Measurements from ENCODE around the gene AIFM1.

AIFM1 gene

DNA sequence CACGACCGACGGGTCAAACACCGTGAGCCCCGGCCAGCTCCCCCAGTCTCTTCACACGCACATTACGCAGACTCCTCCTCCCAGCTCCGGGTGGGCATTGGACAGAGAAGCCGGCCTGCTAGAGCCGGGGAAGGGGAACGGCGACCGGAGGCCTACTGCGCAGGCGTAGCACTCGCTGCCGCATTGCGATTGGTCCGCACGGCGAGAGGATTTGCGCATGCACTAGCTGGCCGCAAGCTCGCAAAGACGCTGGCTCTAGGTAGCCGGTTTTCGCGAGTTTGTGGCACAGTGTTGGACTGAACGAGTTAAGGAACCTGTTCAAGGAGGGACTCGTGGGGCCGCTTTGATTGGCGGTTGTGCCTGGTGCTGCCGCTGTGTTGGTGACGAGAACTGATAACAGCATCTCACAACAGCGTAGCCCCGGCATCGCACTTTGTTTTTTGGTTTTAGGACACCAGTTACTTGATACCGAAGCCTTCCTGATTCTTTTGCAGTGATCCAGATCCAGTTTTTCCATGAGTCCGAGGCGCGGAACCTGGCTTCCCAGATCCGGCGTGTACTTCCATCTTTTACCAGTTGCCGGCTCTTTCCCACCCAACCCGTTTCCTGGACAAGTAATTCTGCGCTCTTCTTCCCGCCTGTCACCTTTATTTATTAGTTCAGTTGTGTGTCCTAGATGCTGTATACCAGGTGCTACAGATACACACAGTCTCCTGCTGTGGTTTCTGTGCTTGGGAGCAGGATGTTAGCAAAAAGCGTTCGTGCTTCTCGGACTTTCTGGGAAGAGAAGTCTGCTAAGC lies at the start of gene AIFM1:
AIFM1 (minus strand) TSS at position 139 of the 800 bp plus-strand sequence. CDS start 185 bp downstream, outside the sequence.
- peak; percentile 89 for DNase-seq

DNA sequence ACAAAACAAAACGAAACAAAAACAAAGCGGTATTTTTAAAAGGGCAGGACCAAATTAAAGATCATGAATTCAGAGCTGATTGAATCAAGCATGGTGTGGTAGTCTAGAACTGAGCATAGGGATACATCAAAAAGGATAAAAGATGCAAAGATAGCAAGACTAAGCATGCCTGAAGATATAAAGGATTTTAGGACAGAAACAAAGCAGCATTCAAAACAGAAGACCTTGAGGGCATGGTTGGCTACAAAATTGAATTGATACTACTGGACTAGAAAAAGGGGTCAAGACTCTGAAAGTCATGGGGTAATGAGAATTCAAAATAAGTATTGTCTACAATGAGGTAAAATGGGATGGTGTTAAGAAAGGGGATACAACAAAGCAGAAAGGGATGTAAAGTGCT lies 47.7 kb upstream of the AIFM1 start:
- no peak for DNase-seq

DNA sequence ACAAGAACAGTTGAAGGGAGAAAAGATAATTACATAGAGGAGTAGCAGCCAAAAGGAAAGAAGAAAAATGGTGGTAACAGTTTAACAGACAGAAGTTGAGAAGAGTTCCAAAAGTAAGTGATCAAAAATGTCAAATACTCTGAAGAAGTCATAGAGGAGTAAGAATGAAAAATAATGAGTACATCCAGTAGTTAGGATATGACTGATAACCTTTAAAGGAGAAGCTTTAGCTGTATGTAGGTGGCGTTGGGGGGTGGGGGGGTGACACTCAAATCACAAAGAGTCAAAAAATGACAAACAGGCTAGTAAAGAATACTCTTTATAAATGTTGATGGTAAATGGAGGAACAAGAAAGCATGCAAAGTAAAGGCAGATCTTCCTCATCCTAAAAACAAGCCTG lies 46.7 kb upstream of the AIFM1 start:
- DNase-seq: no peak

DNA sequence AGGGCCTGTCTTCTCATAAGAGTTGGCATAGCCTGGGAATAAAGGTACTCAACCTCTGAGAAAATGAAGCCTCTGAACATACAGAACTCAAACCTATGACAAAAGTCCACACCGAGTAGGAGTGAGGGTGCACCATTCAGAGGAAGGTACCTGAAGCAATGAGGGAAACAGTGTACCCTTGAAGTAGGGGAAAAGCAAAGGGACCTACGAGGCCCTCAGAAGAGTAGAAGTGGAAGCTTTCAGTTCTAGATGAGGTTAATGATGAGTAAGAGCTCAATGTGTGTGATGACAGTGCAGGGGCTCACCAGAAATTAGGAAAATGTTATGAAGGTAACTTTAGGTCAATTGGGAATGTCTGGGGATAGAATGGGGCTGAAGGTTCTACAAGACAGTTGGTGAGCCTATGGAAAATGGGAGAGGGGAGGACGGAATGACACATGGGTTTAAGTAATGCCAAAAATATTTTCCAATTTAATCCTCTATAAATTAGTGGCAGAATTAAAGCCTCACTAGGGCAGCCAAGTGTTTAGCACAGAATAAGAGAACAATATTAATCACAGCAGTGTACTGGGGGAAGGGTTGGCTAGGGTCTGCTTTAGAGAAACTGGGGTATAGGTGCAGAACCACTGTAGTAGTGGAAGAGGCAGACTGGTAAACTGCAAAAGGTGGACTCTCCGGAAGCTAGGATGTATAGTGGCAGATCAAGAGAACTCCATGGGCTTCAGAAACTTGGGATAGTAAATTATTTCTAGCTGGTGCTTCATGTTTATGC lies 46.0 kb upstream of the AIFM1 start:
- DNase-seq: no peak

DNA sequence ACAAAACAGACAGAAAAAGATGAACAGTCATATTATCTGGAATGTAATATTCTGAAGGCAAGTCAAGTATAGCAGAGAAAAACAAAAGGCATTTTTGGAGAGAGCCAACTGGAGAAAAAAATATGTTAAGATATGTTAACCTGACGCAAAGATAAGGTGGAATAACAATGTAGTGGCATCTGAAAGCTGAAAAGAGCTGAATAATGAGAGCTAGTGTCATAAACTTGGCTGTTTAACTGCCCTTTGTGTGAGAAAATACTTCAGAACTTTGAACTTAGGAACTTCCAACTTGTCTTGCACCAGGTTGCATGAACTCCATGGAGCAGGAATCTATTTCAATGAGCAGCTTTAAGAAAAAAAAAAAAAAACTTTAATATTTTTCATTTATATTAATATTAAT lies 39.0 kb upstream of the AIFM1 start:
- no peak for DNase-seq

DNA sequence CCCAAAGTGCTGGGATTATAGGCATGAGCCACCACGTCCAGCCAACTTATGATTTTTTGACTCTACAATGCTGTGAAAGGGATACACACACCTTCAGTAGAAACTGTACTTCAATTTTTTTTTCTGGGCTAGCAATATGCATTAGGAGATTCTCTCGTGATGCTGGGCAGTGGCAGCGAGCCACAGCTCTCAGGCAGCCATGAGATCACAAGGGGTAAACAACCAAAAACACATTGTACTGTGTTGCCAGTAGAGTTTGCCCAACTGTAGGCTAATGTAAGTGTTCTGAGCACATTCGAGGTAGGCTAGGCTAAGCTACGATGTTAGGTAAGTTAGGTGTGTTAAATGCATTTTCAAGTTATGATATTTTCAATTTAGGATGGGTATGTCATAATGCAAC lies 31.8 kb upstream of the AIFM1 start:
- DNase-seq: no peak

DNA sequence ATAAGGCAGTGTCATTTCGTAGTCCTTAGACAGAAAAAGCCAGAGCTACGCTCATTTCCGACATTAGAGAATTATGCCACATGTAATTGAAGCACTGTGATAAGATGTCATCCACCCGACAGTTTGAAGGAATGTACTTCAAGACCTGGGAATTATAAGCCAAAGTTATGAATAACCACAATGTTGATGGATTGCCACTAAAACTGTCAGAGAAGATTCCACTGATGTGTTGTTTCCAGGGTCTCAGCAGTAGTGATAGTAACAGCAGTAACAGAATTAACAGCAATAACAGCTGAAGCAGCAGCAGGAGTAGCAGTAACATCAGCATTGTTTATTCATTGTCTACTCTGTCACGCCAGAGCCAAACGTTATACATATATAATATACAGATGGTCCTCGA lies 30.8 kb upstream of the AIFM1 start:
- no peak for DNase-seq

DNA sequence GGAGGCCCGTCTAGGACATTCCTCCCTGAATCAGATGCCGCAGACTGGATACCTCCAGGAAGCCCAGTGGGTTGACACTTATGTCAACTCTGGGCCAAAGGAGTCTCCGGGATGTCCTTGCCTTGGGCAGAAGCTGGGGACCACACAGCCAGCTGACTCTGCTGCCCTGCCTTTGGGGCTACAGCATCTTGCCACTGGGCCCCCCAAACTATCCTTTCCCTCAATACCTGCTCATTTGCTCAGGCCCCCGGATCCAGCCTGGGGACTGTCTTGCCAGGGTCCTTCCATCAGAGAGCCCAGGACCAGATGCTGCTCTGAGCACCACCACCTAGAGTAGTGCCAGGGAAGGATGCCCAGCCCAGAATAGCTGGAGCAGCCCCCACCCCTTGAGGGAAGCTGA lies 25.2 kb upstream of the AIFM1 start:
- DNase-seq: no peak

DNA sequence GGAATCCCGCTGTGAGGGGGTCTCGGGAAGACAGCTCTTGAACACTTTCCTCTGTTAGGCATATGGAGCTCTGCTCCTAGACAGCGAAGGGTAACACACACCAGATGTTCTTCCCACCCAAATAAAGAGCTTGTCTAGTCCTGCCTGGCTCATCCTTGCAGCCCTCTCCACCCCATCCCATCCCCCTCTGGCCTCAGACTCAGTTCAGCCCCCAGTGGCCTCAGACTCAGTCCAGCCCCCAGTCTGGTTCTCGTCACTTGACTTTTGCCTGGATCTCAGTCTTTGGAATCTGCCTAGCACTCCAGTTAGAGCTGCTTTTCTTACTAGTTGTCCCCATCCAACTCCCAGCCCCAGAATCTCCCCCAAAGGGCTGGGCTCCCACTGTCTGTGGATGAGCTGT lies 21.0 kb upstream of the AIFM1 start:
- no peak for DNase-seq

DNA sequence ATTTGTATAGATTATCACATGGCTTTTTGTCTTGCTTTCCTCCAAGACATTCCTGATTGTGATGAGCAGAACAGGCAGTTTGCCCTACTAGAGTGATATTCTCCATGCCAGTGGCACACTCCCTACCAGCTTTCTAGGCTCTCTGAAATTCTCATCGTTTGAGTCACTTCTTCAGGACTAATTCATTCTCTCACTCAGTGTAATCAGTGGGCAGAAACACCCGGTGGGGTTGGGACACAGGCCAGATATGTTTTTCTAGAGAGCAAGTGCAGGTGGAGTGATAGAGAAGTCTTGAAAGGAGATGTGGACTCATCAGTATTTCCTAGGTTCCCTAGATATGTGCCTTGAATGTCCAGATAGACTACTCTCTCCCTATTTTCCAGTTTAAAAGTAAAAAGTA lies 19.2 kb upstream of the AIFM1 start:
- no peak for DNase-seq

DNA sequence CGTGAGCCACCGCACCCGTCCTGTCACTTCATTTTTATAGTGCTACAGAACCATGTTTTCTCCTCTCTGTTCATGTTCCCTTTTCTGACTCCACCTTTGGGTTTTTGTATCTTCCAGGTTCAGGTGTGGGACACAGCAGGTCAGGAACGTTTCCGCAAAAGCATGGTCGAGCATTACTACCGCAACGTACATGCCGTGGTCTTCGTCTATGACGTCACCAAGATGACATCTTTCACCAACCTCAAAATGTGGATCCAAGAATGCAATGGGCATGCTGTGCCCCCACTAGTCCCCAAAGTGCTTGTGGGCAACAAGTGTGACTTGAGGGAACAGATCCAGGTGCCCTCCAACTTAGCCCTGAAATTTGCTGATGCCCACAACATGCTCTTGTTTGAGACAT lies 18.5 kb upstream of the AIFM1 start:
- no peak for DNase-seq

DNA sequence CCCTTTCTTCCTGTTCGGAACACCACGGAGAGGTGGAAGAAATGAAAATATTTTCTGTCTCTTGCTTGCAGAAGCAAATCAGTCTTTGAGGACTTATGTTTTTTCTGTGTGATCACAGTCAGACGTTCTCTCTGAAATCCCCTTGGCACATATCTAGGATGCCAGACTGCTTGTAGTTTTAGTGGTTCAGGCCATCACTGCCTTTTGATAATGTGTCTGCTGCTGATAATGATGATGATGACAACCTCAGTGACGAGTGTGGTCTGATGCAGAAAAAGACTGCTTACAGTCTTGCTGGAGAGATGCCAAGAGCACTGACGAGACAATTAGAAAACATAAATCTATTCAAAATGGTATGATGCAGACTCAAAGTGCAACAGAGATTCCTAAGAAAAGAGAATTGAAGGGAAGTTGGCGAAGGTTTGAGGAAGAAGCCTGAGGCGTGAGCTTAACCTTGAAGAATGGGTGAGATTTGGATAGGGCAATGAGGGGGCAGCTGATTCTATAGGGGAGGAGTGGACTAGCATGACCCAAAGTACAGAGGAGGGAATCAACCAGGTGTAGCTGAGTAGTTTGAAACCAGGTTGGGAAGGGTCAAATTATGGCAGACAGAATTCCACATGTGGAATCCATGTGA lies 14.1 kb upstream of the AIFM1 start:
- DNase-seq: peak; percentile 18

DNA sequence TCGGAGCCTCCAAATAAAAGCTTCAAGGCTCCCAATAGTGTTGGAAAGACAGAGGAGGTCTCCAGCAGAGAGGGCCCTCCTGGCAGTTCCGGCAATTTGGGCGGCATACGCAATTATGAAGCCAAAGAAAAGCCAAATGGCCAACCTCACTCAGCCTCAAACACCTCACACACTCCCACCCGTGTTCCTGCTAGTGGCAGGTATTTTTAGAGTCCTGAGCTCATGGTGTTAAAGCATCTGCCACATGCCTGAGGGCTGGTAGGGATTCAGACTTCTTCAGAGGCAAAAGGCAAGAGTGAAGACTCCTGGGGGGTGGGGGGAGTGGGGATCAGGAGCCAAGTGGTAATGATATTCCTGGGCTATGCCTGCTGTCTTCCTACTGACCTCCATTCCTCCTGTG lies 13.5 kb upstream of the AIFM1 start:
- no peak for DNase-seq

DNA sequence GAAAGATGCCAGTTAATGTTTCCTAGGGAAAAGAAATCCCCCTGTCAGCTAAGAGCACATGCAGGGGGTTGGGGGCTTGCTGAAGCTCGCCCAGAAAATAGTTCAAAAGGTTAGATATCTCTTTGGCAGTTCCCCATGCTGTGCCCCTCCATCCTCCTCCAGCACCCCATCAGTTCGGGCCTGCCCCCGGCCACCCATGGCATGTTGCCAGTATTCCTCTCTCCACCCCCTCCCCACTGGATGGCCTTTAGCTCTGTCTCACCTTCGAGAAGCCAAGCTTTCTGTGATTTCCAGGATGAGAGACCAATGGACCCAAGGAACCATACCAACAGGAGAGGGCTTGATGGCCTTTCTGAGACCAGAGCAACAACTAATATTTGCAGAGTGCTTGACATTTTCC lies 11.3 kb upstream of the AIFM1 start:
- no peak for DNase-seq

DNA sequence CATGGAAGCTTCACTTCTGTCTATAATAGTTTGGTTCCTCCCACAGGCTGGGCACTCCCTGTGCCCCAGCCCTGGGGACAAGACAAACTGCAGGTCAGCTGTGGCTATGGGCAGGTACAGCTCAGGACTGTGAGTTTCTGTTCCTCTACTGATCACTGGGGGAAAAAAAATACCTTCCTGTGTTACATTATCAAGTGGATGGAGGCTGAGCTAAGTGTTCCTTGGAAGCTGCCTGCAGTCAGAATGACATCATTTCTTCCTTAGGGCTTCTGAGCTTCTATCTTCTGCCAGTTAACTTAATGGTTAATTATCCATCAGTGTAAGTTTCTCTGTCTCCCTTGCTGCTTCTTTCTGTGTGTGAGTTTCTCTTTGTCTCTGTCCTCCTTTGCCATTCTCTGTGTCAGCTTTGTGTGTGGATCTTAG lies 10.7 kb upstream of the AIFM1 start:
- DNase-seq: no peak

DNA sequence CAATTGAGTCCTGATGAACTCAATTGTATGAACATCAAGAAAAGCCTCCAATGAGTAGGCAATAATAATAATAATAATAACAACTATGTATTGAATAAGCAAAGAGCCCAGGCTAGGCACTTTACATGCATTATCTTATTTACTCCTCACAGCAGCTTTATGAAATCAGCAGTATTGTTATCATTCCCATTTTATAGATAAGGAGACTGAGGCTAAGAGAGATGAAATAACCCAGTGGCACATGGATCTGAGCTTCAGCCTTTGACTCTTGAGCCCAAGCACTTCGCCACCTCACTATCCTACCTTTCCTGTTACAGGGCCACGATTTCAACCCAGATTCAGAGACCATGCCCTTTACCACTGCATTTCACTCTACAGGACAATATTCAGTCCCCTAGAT lies 9.3 kb upstream of the AIFM1 start:
- DNase-seq: no peak

DNA sequence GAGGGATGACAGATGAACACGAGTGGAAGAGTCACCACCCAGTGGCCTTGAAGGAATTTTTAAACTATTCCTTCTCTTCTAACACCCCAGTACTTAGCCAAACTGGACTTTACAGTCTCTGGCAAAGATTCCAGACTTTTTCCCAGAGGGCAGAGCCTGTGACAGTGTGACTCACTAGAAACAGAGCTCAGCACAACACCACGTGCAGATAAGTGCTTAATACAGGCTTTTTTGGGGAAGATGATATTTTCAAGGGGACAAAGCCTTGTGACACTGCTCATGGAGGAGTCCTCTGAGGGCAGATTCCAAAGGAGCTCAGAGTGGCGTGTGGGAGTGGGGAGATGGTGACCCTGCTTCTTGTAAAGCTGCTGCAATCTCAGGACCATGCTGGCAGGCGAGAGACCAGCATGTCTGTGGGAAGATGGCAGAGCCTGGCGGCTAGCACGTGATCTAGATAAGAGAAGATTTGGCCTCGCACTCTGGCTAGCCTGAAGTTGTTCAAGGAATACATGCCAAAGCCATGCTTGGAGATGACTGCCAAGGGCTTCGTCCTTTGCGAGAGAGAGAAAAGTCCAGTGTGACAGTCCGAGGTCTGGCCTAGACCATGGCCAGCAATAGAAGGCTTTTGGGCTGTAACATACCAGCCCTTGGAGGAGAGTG lies 8.5 kb upstream of the AIFM1 start:
- DNase-seq: no peak

DNA sequence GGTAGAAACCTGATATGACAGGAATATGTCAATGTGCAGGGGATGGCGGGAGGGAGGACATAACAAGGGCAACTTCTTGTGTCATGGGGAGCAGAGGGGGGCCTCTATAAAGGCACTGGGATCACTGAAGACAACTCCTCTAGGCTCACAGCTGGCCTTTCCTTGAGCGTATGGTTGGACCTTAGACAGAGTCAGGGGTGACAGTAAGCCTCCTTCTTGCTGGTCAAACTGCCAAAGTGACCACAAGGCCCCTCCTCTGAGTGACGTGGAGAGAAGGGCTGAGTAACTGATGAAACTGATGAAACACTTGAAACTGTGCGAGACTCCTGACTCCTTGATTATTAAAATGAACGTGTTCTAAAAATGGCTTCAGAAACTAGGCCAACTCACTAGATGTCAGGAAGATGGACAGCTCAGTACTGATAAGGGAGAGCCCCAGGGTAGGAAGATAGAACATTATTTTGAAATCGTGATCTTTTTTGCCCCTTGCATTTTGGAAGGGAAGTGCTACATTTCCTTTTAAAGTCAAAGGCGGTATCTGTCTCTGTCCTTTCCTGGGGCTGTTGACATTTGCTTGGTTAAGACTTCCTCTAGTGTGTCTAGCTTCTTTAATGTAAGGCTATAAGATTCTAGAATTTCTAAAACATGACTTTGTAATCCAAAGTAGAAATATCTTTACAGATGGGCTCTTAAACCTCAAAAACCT lies 7.7 kb upstream of the AIFM1 start:
- DNase-seq: no peak

DNA sequence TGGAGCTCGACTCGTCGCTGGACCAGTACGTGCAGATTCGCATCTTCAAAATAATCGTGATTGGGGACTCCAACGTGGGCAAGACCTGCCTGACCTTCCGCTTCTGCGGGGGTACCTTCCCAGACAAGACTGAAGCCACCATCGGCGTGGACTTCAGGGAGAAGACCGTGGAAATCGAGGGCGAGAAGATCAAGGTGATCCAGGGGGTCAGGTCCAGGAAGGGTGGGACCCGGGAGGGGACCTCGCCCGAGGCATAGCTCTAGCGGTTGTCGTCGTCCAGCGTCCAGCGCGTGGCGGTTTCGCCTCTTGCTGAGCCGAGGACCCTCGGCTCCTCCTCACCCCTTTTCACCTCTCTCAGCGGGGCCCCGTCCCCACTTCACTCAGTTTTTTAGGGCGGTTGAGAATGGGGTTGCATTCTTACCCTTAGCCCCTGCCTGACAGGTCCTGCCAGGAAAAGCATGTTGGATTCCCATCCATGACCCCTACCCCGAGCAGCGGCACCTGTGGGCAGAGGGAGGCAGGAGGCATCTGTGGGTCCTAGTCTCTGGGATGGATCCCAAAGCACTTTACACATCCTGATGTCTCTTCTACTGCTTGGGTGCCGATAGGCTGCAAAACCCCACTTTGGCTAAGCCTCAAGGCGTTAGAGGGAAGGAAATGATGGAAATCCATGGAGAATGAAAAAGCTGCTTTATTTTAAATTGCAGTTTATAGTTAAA lies 6.6 kb upstream of the AIFM1 start:
- no peak for DNase-seq

DNA sequence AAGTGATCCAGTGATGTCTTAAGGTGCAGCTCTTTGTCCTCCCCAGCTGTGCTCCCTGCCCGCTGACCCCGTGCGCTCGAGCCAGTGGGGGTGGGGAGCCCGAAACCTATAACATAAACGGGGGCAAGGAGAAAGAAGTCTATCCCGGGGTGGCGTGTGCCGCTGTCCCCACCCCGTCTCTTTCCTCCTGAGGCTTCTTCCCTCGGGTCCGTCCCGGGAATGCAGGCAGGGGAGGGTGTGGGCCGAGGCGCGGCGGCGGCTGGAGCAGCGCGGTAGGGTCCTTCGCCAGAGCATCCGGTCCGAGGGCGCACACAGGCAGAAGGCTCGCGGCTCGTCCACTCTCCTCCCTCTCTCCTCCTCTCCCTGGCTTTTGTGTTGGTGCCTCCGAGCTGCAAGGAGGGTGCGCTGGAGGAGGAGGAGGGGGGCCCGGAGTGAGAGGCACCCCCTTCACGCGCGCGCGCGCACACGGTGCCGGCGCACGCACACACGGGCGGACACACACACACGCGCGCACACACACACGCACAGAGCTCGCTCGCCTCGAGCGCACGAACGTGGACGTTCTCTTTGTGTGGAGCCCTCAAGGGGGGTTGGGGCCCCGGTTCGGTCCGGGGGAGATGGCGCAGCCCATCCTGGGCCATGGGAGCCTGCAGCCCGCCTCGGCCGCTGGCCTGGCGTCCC lies 5.9 kb upstream of the AIFM1 start, which contains the start of gene RAB33A:
RAB33A (plus strand) TSS at position 517 of the 681 bp plus-strand sequence; CDS start at position 618, 101 bp downstream.
- peak; percentile 28 for DNase-seq

DNA sequence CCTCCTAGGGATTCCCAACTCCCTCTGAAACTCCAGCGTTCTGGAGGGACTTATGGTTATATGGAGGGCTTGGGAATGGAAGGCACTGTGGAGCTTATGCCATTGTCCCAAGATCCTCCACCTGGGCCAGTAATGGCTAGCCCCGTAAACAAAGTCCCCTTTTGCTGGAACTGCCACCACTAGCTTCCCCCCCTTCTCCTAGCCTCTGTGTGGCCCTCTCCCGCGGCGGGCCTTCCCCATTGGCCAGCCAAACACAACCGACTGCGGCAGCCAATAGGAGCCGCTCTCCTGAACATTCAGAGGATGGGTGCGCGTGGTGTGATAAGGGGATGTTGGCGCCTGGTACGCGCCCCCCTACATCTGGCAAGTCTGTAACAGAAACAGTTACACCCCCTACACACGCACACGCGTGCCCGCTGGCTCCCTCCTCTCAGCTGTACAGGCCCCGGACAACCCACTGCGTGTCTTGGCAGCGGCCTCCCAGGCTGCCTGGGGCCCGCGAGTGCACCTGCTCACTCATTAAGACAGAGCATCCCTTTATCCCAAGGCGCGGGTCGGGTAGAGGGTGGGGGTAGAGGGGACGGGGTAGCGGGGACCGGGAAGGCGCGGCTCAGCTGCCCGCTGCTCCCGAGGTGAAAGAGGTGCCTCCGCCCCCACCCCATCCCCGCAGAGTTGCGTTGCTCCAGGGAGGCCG lies 5.3 kb upstream of the AIFM1 start:
- peak; percentile 87 for DNase-seq

Data from NCI-H1105 treated with DMSO at 0.1 percent for 48 hours (cell line).